Astrocyte (in vitro differentiated cells and primary cell): Measurements from ENCODE around the gene TATDN2. TPM values are rescaled to one million over a fixed set of nuclear protein-coding genes. Genes with fewer than 3 reads are reported as not detected.

Experiments used
- DNase-seq: peaks from one replicate; pipeline ENCODE4 v3.0.0-alpha.2; 2010; ENCODE audit warnings: low read depth
- FAIRE-seq: peaks from 2 replicates; lab custom pipeline; 2011; peaks lifted over from hg19 to GRCh38; lab: Jason Lieb, UNC
- H2AFZ ChIP-seq: 2 replicates; pipeline ENCODE4 v1.6.0; 2012; ENCODE audit warnings: low read depth, low read length, inconsistent platforms
- H3K27ac ChIP-seq: 2 replicates; pipeline ENCODE4 v1.5.1; 2011; ENCODE audit warnings: low read depth, low read length, inconsistent platforms
- H3K27me3 ChIP-seq: 2 replicates; pipeline ENCODE4 v1.6.0; 2011; ENCODE audit warnings: low read length, inconsistent platforms; ENCODE audit not compliant: insufficient read depth
- H3K36me3 ChIP-seq: 2 replicates; pipeline ENCODE4 v1.5.1; 2011; ENCODE audit warnings: low read length, inconsistent platforms; ENCODE audit not compliant: insufficient read depth
- H3K4me1 ChIP-seq: 2 replicates; pipeline ENCODE4 v1.5.1; 2011; ENCODE audit warnings: low read length, inconsistent platforms; ENCODE audit not compliant: insufficient read depth
- H3K4me2 ChIP-seq: 2 replicates; pipeline ENCODE4 v1.6.0; 2012; ENCODE audit warnings: low read length, inconsistent platforms
- H3K4me3 ChIP-seq: 2 replicates; pipeline ENCODE4 v1.5.1; 2011; ENCODE audit warnings: low read depth, mild to moderate bottlenecking, low read length, inconsistent platforms; ENCODE audit not compliant: insufficient read depth
- H3K79me2 ChIP-seq: 2 replicates; pipeline ENCODE4 v1.6.0; 2012; ENCODE audit warnings: mild to moderate bottlenecking, low read length, inconsistent platforms; ENCODE audit not compliant: insufficient read depth
- H3K9ac ChIP-seq: 2 replicates; pipeline ENCODE4 v1.6.0; 2012; ENCODE audit warnings: mild to moderate bottlenecking, low read length, inconsistent platforms
- H3K9me3 ChIP-seq: 2 replicates; pipeline ENCODE4 v1.5.1; 2012; ENCODE audit warnings: low read depth, mild to moderate bottlenecking, low read length, inconsistent platforms; ENCODE audit not compliant: insufficient read depth
- H4K20me1 ChIP-seq: 2 replicates; pipeline ENCODE4 v1.6.0; 2012; ENCODE audit warnings: low read length, inconsistent platforms; ENCODE audit not compliant: insufficient read depth
- H3K27ac Mint-ChIP-seq: one replicate; pipeline ENCODE4 v1.8.0; 2021; ENCODE audit warnings: mild to moderate bottlenecking, mixed read lengths; ENCODE audit not compliant: unreplicated experiment
- H3K27me3 Mint-ChIP-seq: one replicate; pipeline ENCODE4 v1.8.0; 2021; ENCODE audit warnings: low read depth, mixed read lengths; ENCODE audit not compliant: unreplicated experiment
- H3K36me3 Mint-ChIP-seq: one replicate; pipeline ENCODE4 v1.8.0; 2021; ENCODE audit warnings: low read depth, mixed read lengths; ENCODE audit not compliant: unreplicated experiment
- H3K4me1 Mint-ChIP-seq: one replicate; pipeline ENCODE4 v1.8.0; 2021; ENCODE audit warnings: low read depth, mixed read lengths; ENCODE audit not compliant: unreplicated experiment
- H3K4me3 Mint-ChIP-seq: one replicate; pipeline ENCODE4 v1.8.0; 2021; ENCODE audit warnings: mild to moderate bottlenecking, moderate library complexity, mixed read lengths; ENCODE audit not compliant: unreplicated experiment
- H3K9me3 Mint-ChIP-seq: one replicate; pipeline ENCODE4 v1.8.0; 2021; ENCODE audit warnings: mild to moderate bottlenecking, mixed read lengths; ENCODE audit not compliant: unreplicated experiment
- CTCF ChIP-seq: IDR thresholded peaks from 2 replicates; pipeline ENCODE4 v1.5.1; 2011; ENCODE audit warnings: low read depth, mild to moderate bottlenecking, inconsistent platforms, low read length, moderate library complexity; ENCODE audit not compliant: insufficient read depth
- EZH2 ChIP-seq: IDR thresholded peaks from 2 replicates; pipeline ENCODE4 v1.6.1; 2012; ENCODE audit warnings: mild to moderate bottlenecking, low read length, inconsistent platforms; ENCODE audit not compliant: insufficient read depth
- total RNA-seq: library from RNA; stranded (reverse); gene quantifications from 2 replicates; pipeline ENCODE4 v1.2.1, GENCODE V29; 2021

The TATDN2 gene
- total RNA-seq, 1 donor from 2014 or later = 29.5 TPM

GRCh38 chr3:10253731-10254130 is 5.5 kb downstream of the TATDN2 start:
- Mint-ChIP-seq H3K4me1 (peaks cover 14% of the 10 kb centered on the region), H3K36me3 (peaks cover 32% of the 10 kb centered on the region), H3K9me3 (no peaks in the 10 kb centered on the region), H3K27me3 (no peaks in the 10 kb centered on the region), H3K27ac (no peak overlapping the region), H3K4me3 (no peak overlapping the region)
- Histone ChIP-seq H3K79me2 (peaks cover 85% of the 10 kb centered on the region), H3K27ac (no peak overlapping the region), H3K36me3 (peaks cover 9% of the 10 kb centered on the region), H3K9ac (no peak overlapping the region), H3K9me3 (no peaks in the 10 kb centered on the region), H2AFZ (no peak overlapping the region), H3K4me2 (no peak overlapping the region), H4K20me1 (peaks cover 67% of the 10 kb centered on the region), H3K4me3 (no peak overlapping the region), H3K27me3 (no peaks in the 10 kb centered on the region), H3K4me1 (peaks cover 19% of the 10 kb centered on the region)
- TF ChIP-seq EZH2 (no peak), CTCF (no peak)
- DNase-seq (no peak), FAIRE-seq (no peak)

DNA sequence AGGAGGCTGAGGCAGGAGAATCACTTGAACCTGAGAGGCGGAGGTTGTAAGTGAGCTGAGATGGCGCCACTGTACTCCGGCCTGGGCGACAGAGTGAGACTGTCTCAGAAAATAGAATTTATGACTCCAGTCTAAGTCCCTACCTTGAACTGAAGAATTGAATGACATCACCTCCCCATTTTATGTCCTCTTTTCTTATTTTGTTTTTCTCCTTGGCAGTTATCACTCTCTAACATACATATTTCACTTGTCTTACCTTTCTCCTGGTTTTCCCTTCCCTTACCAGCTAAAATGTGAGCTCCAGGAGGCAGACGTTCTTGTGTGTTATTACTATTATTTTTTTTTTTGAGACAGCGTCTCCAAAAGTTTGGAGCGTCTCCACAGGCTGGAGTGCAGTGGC is 7.6 kb downstream of the TATDN2 start:
- no peak for FAIRE-seq
- H3K4me2 ChIP-seq = no peak overlapping the region
- no peak overlapping the region for H2AFZ ChIP-seq
- peaks cover 16% of the 10 kb centered on the region for H3K36me3 ChIP-seq
- H3K9ac ChIP-seq = no peak overlapping the region
- no peak overlapping the region for H3K27ac ChIP-seq
- peaks cover 71% of the 10 kb centered on the region for H4K20me1 ChIP-seq
- no peaks in the 10 kb centered on the region for H3K27me3 Mint-ChIP-seq
- H3K9me3 Mint-ChIP-seq = no peaks in the 10 kb centered on the region
- peaks cover 75% of the 10 kb centered on the region for H3K79me2 ChIP-seq
- no peak overlapping the region for H3K4me3 Mint-ChIP-seq
- TF ChIP-seq EZH2 (no peak), CTCF (no peak)
- H3K9me3 ChIP-seq = no peaks in the 10 kb centered on the region
- H3K4me3 ChIP-seq = no peak overlapping the region
- no peak for DNase-seq
- H3K27ac Mint-ChIP-seq = no peak overlapping the region
- H3K4me1 ChIP-seq = no peaks in the 10 kb centered on the region
- H3K27me3 ChIP-seq = no peaks in the 10 kb centered on the region
- peaks cover 5% of the 10 kb centered on the region for H3K4me1 Mint-ChIP-seq
- peaks cover 42% of the 10 kb centered on the region for H3K36me3 Mint-ChIP-seq

DNA sequence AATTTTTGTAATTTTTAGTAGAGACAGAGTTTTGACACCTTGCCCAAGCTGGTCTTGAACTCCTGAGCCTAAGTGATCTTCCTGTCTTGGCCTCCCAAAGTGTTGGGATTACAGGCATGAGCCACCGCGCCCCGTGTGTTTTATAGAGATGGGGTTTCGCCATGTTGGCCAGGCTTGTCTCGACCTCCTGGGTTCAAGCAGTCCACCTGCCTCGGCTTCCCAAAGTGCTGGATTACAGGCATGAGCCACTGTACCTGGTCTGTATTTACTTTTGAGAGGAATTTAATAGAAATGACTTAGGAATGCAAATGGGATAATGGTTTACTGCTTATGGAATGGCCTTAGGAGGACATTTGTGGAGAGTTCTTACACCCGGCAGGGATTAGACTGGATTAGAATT is 10.8 kb downstream of the TATDN2 start:
- H3K4me3 Mint-ChIP-seq = no peak overlapping the region
- H4K20me1 ChIP-seq = peaks cover 66% of the 10 kb centered on the region
- no peak for TF ChIP-seq EZH2
- TF ChIP-seq CTCF = no peak
- H3K4me3 ChIP-seq = no peak overlapping the region
- H3K9me3 Mint-ChIP-seq = no peaks in the 10 kb centered on the region
- H3K79me2 ChIP-seq = peaks cover 77% of the 10 kb centered on the region
- no peak overlapping the region for H2AFZ ChIP-seq
- no peaks in the 10 kb centered on the region for H3K27me3 Mint-ChIP-seq
- H3K4me1 Mint-ChIP-seq = peaks cover 10% of the 10 kb centered on the region
- H3K4me1 ChIP-seq = no peaks in the 10 kb centered on the region
- FAIRE-seq (no peak), DNase-seq (no peak)
- H3K4me2 ChIP-seq = no peak overlapping the region
- no peaks in the 10 kb centered on the region for H3K27me3 ChIP-seq
- H3K27ac ChIP-seq = no peak overlapping the region
- H3K9ac ChIP-seq = no peak overlapping the region
- H3K36me3 ChIP-seq = peaks cover 15% of the 10 kb centered on the region
- no peak overlapping the region for H3K27ac Mint-ChIP-seq
- H3K36me3 Mint-ChIP-seq = peaks cover 32% of the 10 kb centered on the region
- H3K9me3 ChIP-seq = no peaks in the 10 kb centered on the region
